Keratinocyte (primary cell): Measurements from ENCODE around the gene SH3RF2. TPM values are rescaled to one million over a fixed set of nuclear protein-coding genes. Genes with fewer than 3 reads are reported as not detected.

Experiments
- DNase-seq: peaks from one replicate; pipeline ENCODE4 v3.0.0-alpha.2; 2011; ENCODE audit warnings: low read depth, missing footprints, low spot score
- FAIRE-seq: peaks from 2 replicates; lab custom pipeline; 2011; peaks lifted over from hg19 to GRCh38; lab: Jason Lieb, UNC
- H2AFZ ChIP-seq: 2 replicates; pipeline ENCODE4 v1.6.0; 2012; ENCODE audit warnings: low read length, control low read depth, inconsistent platforms; ENCODE audit not compliant: control insufficient read depth
- H3K27ac ChIP-seq: 2 replicates; pipeline ENCODE4 v1.5.1; 2011; ENCODE audit warnings: low read length; ENCODE audit not compliant: control insufficient read depth, insufficient read depth
- H3K27me3 ChIP-seq: 3 replicates; pipeline ENCODE4 v1.6.0; 2011; ENCODE audit warnings: low read length; ENCODE audit not compliant: control insufficient read depth, insufficient read depth; ENCODE audit errors: extremely low read depth
- H3K36me3 ChIP-seq, 2 experiments: 2 replicates in 1 of 2; 3 replicates in 1 of 2; pipeline ENCODE4 v1.5.1; 2011; ENCODE audit warnings: low read length in 2 of 2, mild to moderate bottlenecking in 1 of 2; ENCODE audit not compliant: control insufficient read depth in 2 of 2, insufficient read depth in 2 of 2; ENCODE audit errors: extremely low read depth in 1 of 2
- H3K4me1 ChIP-seq: 3 replicates; pipeline ENCODE4 v1.5.1; 2011; ENCODE audit warnings: low read length; ENCODE audit not compliant: control insufficient read depth, insufficient read depth; ENCODE audit errors: extremely low read depth
- H3K4me2 ChIP-seq: 3 replicates; pipeline ENCODE4 v1.6.0; 2011; ENCODE audit warnings: low read depth, low read length; ENCODE audit not compliant: control insufficient read depth, insufficient read depth; ENCODE audit errors: extremely low read depth
- H3K4me3 ChIP-seq, 3 experiments: fragments of 200-600 bp in 1 of 3; sonication (generic) in 1 of 3; 2 replicates in 2 of 3; 3 replicates in 1 of 3; pipeline ENCODE4 v1.5.1; 2011 to 2016; ENCODE audit warnings: low read length in 3 of 3, mild to moderate bottlenecking in 3 of 3, control low read depth in 2 of 3, inconsistent platforms in 1 of 3, low read depth in 1 of 3, mixed read lengths in 1 of 3, mixed run types in 1 of 3, moderate library complexity in 1 of 3; ENCODE audit not compliant: control insufficient read depth in 2 of 3, insufficient read depth in 2 of 3; ENCODE audit errors: extremely low read depth in 1 of 3
- H3K79me2 ChIP-seq: 2 replicates; pipeline ENCODE4 v1.6.0; 2012; ENCODE audit warnings: low read length; ENCODE audit not compliant: control insufficient read depth, insufficient read depth
- H3K9ac ChIP-seq: 3 replicates; pipeline ENCODE4 v1.6.0; 2011; ENCODE audit warnings: low read length; ENCODE audit not compliant: control insufficient read depth, insufficient read depth; ENCODE audit errors: extremely low read depth
- H3K9me1 ChIP-seq: 3 replicates; pipeline ENCODE4 v1.6.0; 2011; ENCODE audit warnings: low read length; ENCODE audit not compliant: control insufficient read depth, insufficient read depth; ENCODE audit errors: extremely low read depth
- H3K9me3 ChIP-seq: 2 replicates; pipeline ENCODE4 v1.5.1; 2012; ENCODE audit warnings: low read depth, low read length; ENCODE audit not compliant: control insufficient read depth
- H4K20me1 ChIP-seq: 3 replicates; pipeline ENCODE4 v1.6.0; 2011; ENCODE audit warnings: low read length; ENCODE audit not compliant: control insufficient read depth, insufficient read depth; ENCODE audit errors: extremely low read depth
- CTCF ChIP-seq, 3 experiments: IDR thresholded peaks in 1 of 3; conservative IDR thresholded peaks in 1 of 3; optimal IDR thresholded peaks in 1 of 3; 2 replicates in 2 of 3; 3 replicates in 1 of 3; pipeline versions ENCODE3 to v1.5.1; 2011; ENCODE audit warnings: low read length in 3 of 3, mild to moderate bottlenecking in 3 of 3, moderate library complexity in 2 of 3, control low read depth in 1 of 3, inconsistent platforms in 1 of 3; ENCODE audit not compliant: insufficient read depth in 2 of 3; ENCODE audit errors: extremely low read depth in 1 of 3
- EZH2 ChIP-seq: IDR thresholded peaks from one replicate; pipeline ENCODE4 v1.6.1; 2012; ENCODE audit warnings: inconsistent platforms, mild to moderate bottlenecking, low read length, moderate library complexity
- dilution Hi-C: fragments of 300-500 bp; cut with MboI; formaldehyde crosslinking; loops from one replicate; pipeline ENCODE4 v1.7.0; 2020; ENCODE audit warnings: low sequenced_read_pairs; ENCODE audit not compliant: extremely low pct_ligation_motif_present
- polyA plus RNA-seq, 5 experiments: library from polyadenylated mRNA; depleted of rRNA in 3 of 5; stranded (reverse) in 3 of 5; stranded (forward) in 1 of 5; unstranded in 1 of 5; fragments of >200 nt; gene quantifications; 1 replicate in 1 of 5; 2 replicates in 3 of 5; 3 replicates in 1 of 5; pipeline versions ENCODE4 v1.2.1 to v1.2.3, GENCODE V29; 2011 to 2012; ENCODE audit warnings: missing spikeins in 2 of 5, low read depth in 1 of 5, low replicate concordance in 1 of 5

Gene SH3RF2
- polyA plus RNA-seq, 1 donor (not counting 4 experiments of a cell fraction or from before 2014, with no cell fraction given), result 43.7 TPM

GRCh38 chr5:145931718-145932117 is 4.7 kb upstream of the SH3RF2 start:
- Histone ChIP-seq H3K36me3 (no peaks in the 10 kb centered on the region), H3K9me3 (no peaks in the 10 kb centered on the region), H3K4me1 (peaks cover 27% of the 10 kb centered on the region), H3K27ac (no peak overlapping the region), H2AFZ (no peak overlapping the region), H4K20me1 (no peaks in the 10 kb centered on the region), H3K4me2 (no peak overlapping the region), H3K79me2 (peaks cover 3% of the 10 kb centered on the region), H3K4me3 (no peak overlapping the region), H3K9me1 (no peaks in the 10 kb centered on the region), H3K27me3 (no peaks in the 10 kb centered on the region), H3K9ac (no peak overlapping the region)
- dilution Hi-C loops, result no loop called here
- TF ChIP-seq CTCF (optimal IDR thresholded peaks at IDR 0.05 in 1 of 3, IDR thresholded peaks at IDR 0.05 in 1 of 3, conservative IDR thresholded peaks at IDR 0.05 in 1 of 3; ENCODE audit: extremely low read depth in 1 of 3, insufficient read depth in 2 of 3, low read length in 3 of 3) (no peak), EZH2 (no peak)
- FAIRE-seq (no peak), DNase-seq (no peak)

- H3K9me1 ChIP-seq, result no peaks in the 10 kb centered on the region
- peak overlapping the region; percentile 15 for H2AFZ ChIP-seq
- DNase-seq (no peak), FAIRE-seq (no peak)
- TF ChIP-seq EZH2 (no peak), CTCF (optimal IDR thresholded peaks at IDR 0.05 in 1 of 3, IDR thresholded peaks at IDR 0.05 in 1 of 3, conservative IDR thresholded peaks at IDR 0.05 in 1 of 3; ENCODE audit: extremely low read depth in 1 of 3, insufficient read depth in 2 of 3, low read length in 3 of 3) (no peak)
- no peaks in the 10 kb centered on the region for H4K20me1 ChIP-seq
- peaks cover 27% of the 10 kb centered on the region for H3K4me1 ChIP-seq
- H3K4me3 ChIP-seq, result no peak overlapping the region
- H3K4me2 ChIP-seq, result no peak overlapping the region
- no peaks in the 10 kb centered on the region for H3K27me3 ChIP-seq
- dilution Hi-C loops, result no loop called here
- H3K9me3 ChIP-seq, result no peaks in the 10 kb centered on the region
- H3K36me3 ChIP-seq, result peaks cover 3 to 4% of the 10 kb centered on the region in 2 experiments
- no peak overlapping the region for H3K27ac ChIP-seq
- peaks cover 26% of the 10 kb centered on the region for H3K79me2 ChIP-seq
- no peak overlapping the region for H3K9ac ChIP-seq
These were observed 2.1 kb upstream of the SH3RF2 start for GRCh38 chr5:145934276-145934675.
